ENCODE measurements around the gene GHITM. TPM values are rescaled to one million over a fixed set of nuclear protein-coding genes. Genes with fewer than 3 reads are reported as not detected.

GHITM gene
- total RNA-seq, 1 experiment from 2014 or later = 156 TPM

GRCh38 chr10:84158550-84158949 is 19.2 kb downstream of the GHITM start (continued):
- TF ChIP-seq SRF (IDR thresholded peaks at IDR 0.05; ENCODE audit: low read depth) (no peak), ELF1 (IDR thresholded peaks at IDR 0.05; ENCODE audit: borderline replicate concordance, low read depth) (no peak), SIN3A (IDR thresholded peaks at IDR 0.05; ENCODE audit: low read depth) (no peak), CBX3 (IDR thresholded peaks at IDR 0.05; ENCODE audit: low read depth) (no peak), SP1 (IDR thresholded peaks at IDR 0.05; ENCODE audit: low read depth) (no peak), JUND (IDR thresholded peaks at IDR 0.05) (no peak), ZNF274 (IDR thresholded peaks at IDR 0.05; ENCODE audit: low read depth, low read length) (no peak), EGR1 (IDR thresholded peaks at IDR 0.05; ENCODE audit: low read depth) (no peak), FOSL1 (IDR thresholded peaks at IDR 0.05; ENCODE audit: low read depth) (no peak)

GRCh38 chr10:84159076-84159685 is 19.9 kb downstream of the GHITM start:
- intact Hi-C loops (cut with micrococcal nuclease) = no loop called here
- BruUV-seq (replicated peaks) = no TSS peak
- ATAC-seq = no peak
- no peak overlapping the region for H3K4me3 ChIP-seq (replicated peaks in 1 of 2; ENCODE audit: low read depth in 1 of 2, low read length in 2 of 2)
- POLR2A ChIA-PET = no interaction called here
- CTCF ChIA-PET = interaction anchor here (1.4 kb wide), 1 partner anchor 11 kb away, joined by 3 read pairs; no protein-coding TSS in a partner anchor
- H3K27ac ChIP-seq (ENCODE audit: low read depth, low read length) = no peak overlapping the region
- RAD21 ChIA-PET (ENCODE audit: low non-redundant PET in 1 of 2, low total read pairs in 2 of 2, uncharacterized antibody in 2 of 2, unreplicated experiment in 2 of 2) = no interaction called here
- no peak overlapping the region for H3K4me2 ChIP-seq (ENCODE audit: low read length)
- H3K9ac ChIP-seq (ENCODE audit: low read length) = no peak overlapping the region
- no peaks in the 10 kb centered on the region for H3K9me3 ChIP-seq (ENCODE audit: control insufficient read depth in 1 of 2, insufficient read depth in 1 of 2, low read depth in 1 of 2, low read length in 2 of 2)
- peaks cover 4 to 5% of the 10 kb centered on the region in 2 experiments; a peak in 3 of 4 replicates for H3K36me3 ChIP-seq (ENCODE audit: control insufficient read depth in 1 of 2, insufficient read depth in 2 of 2, low read length in 2 of 2)
- no peak overlapping the region for H2AFZ ChIP-seq (ENCODE audit: low read depth, low read length, poor library complexity, severe bottlenecking)
- no peaks in the 10 kb centered on the region for H3K79me2 ChIP-seq (ENCODE audit: insufficient read depth, low read length)
- DNase-seq (ENCODE audit: low read depth, low spot score) = no peak
- TF ChIP-seq EZH2phosphoT487 (IDR thresholded peaks at IDR 0.05; ENCODE audit: borderline replicate concordance) (no peak), ZNF274 (IDR thresholded peaks at IDR 0.05; ENCODE audit: low read depth, low read length) (no peak)
- no peaks in the 10 kb centered on the region for H4K20me1 ChIP-seq (ENCODE audit: insufficient read depth)
- H3K4me1 ChIP-seq (ENCODE audit: control insufficient read depth in 1 of 2, insufficient read depth in 2 of 2, low read length in 2 of 2) = no peaks in the 10 kb centered on the region
- H3K27me3 ChIP-seq (ENCODE audit: insufficient read depth, low read length) = peaks cover 1% of the 10 kb centered on the region; the same call in 1 of the 2 replicates
- no peaks in the 10 kb centered on the region for H3K9me2 ChIP-seq (ENCODE audit: insufficient read depth)
